Thyroid gland (tissue), 4 donors: Measurements from ENCODE around the gene METTL18. TPM values are rescaled to one million over a fixed set of nuclear protein-coding genes. Genes with fewer than 3 reads are reported as not detected.

Experiments
- DNase-seq, 2 donors: peaks; one replicate each; pipeline ENCODE4 v3.0.0-alpha.2; 2019
- H3K27ac ChIP-seq, 3 donors: fragments of 200-600 bp; sonication (generic); 1 replicate in 2 of 3; 2 replicates in 1 of 3; pipeline ENCODE4 v1.5.1; 2016 to 2019; ENCODE audit warnings: mild to moderate bottlenecking in 1 of 3, moderate library complexity in 1 of 3
- H3K27me3 ChIP-seq: fragments of 200-600 bp; sonication (generic); one replicate; pipeline ENCODE4 v1.5.1; 2019
- H3K36me3 ChIP-seq, 2 donors: fragments of 200-600 bp; sonication (generic); one replicate each; pipeline ENCODE4 v1.5.1; 2016 to 2019
- H3K4me1 ChIP-seq, 2 donors: fragments of 200-600 bp; sonication (generic); one replicate each; pipeline ENCODE4 v1.5.1; 2017 to 2019
- H3K4me3 ChIP-seq, 3 donors: fragments of 200-600 bp; sonication (generic); replicated peaks in 1 of 3; 1 replicate in 2 of 3; 2 replicates in 1 of 3; pipeline ENCODE4 v1.5.1; 2016; ENCODE audit warnings: mild to moderate bottlenecking in 1 of 3
- H3K9me3 ChIP-seq: fragments of 200-600 bp; sonication (generic); one replicate; pipeline ENCODE4 v1.5.1; 2017
- CTCF ChIP-seq, 6 experiments: fragments of 200-600 bp in 3 of 6; fragments of 450-650 bp in 3 of 6; sonication (generic) in 3 of 6; IDR thresholded peaks; one replicate each; pipeline ENCODE4 v1.5.1; 2016 to 2019; ENCODE audit warnings: antibody characterized with exemption in 6 of 6, mild to moderate bottlenecking in 2 of 6, inconsistent platforms in 1 of 6, moderate library complexity in 1 of 6
- POLR2A ChIP-seq, 2 donors: fragments of 450-650 bp; IDR thresholded peaks; one replicate each; pipeline ENCODE4 v1.6.1; 2017; ENCODE audit warnings: antibody characterized with exemption in 2 of 2, mild to moderate bottlenecking in 2 of 2, moderate library complexity in 1 of 2
- WGBS, 2 donors: methylation state at CpG; one replicate each; pipeline ENCODE4 v1.1.5; 2017; 5-methylcytosine and 5-hydroxymethylcytosine counted together
- intact Hi-C: fragments of 100-400 bp; cut with DNase I; formaldehyde crosslinking; loops from one replicate; pipeline ENCODE4 v1.15.1; 2023
- total RNA-seq, 4 donors: library from RNA; depleted of rRNA; stranded (reverse); fragments of >200 nt; gene quantifications; one replicate each; pipeline ENCODE4 v1.2.3, GENCODE V29; 2016

Gene METTL18
- total RNA-seq, 4 donors from 2014 or later: 9.6 to 13.6 (median 11.4) TPM

DNA sequence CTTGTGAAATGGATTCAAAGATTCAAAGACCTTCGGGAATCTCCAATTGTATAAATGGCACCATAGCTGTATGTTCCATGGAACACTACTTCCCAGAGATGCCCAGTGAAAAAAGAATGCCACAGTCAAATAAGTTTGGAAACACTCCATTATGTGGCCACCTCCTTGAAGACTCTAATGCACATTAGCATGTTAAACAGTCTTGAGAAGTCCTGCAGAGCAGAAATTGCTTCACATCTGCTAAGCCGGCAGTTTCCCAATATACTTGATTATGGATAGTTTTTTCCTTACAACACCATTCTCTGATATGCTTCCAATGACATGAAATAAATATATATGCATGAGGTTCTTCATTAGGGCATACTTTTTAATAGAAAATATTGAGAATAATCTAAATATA is 48.2 kb downstream of the METTL18 start:
- H3K9me3 ChIP-seq: no peaks in the 10 kb centered on the region
- H3K36me3 ChIP-seq: no peaks in the 10 kb centered on the region
- H3K27me3 ChIP-seq: no peaks in the 10 kb centered on the region
- H3K27ac ChIP-seq: no peak overlapping the region
- no peak for DNase-seq
- intact Hi-C loops: no loop called here
- 90 to 95% methylated on average over 2 of the region's 2 CpGs for WGBS, 2 donors
- no peak overlapping the region for H3K4me3 ChIP-seq
- TF ChIP-seq CTCF (IDR thresholded peaks at IDR 0.05) (no peak), POLR2A (IDR thresholded peaks at IDR 0.05) (no peak)
- H3K4me1 ChIP-seq: peaks cover 3 to 6% of the 10 kb centered on the region in 2 donors

GRCh38 chr1:169745015-169745861 is 49.5 kb downstream of the METTL18 start:
- intact Hi-C loops: no loop called here
- Histone ChIP-seq H3K36me3 (no peaks in the 10 kb centered on the region), H3K27ac (no peak overlapping the region), H3K9me3 (no peaks in the 10 kb centered on the region), H3K4me3 (no peak overlapping the region), H3K27me3 (no peaks in the 10 kb centered on the region), H3K4me1 (peaks cover 9 to 10% of the 10 kb centered on the region in 2 donors)
- no peak for TF ChIP-seq CTCF (IDR thresholded peaks at IDR 0.05)
- TF ChIP-seq POLR2A (IDR thresholded peaks at IDR 0.05): no peak
- 54 to 55% methylated on average over 5 of the region's 5 CpGs for WGBS, 2 donors
- DNase-seq: no peak

Other genes with a start within 250 kb of the METTL18 start
- 1 to 10 TPM in 3 of 4 donors, under 1 TPM in 1; 0.79 to 3.0 (median 1.8) TPM for gene F5, start 208.4 kb downstream of the METTL18 start, total RNA-seq
- 1 to 10 TPM; 3.6 to 8.2 (median 5.4) TPM for gene SELP, start 164.8 kb downstream of the METTL18 start, total RNA-seq
- 1 to 10 TPM in 3 of 4 donors, under 1 TPM in 1; 0.45 to 4.2 (median 1.7) TPM for gene SELL, start 83.3 kb downstream of the METTL18 start, total RNA-seq
- 10 to 100 TPM in 1 of 4 donors, 1 to 10 TPM in 2, under 1 TPM in 1; 0.67 to 16.3 (median 1.5) TPM for gene SELE, start 60.8 kb downstream of the METTL18 start, total RNA-seq
- 10 to 100 TPM; 12.9 to 18.3 (median 16.3) TPM for gene SCYL3, start 99.0 kb upstream of the METTL18 start, total RNA-seq